OCI-LY1 (cell line): ENCODE data around the gene GATA3.

Source experiments
- H2AFZ ChIP-seq: fragments of 200-600 bp; sonication (generic), shearing (Covaris generic); 2 replicates; pipeline ENCODE4 v1.6.0; 2014; ENCODE audit warnings: antibody characterized with exemption, mild to moderate bottlenecking, low read length
- H3F3A ChIP-seq: fragments of 200-600 bp; sonication (generic), shearing (Covaris generic); 2 replicates; pipeline ENCODE4 v1.6.0; 2014; ENCODE audit warnings: mild to moderate bottlenecking, antibody characterized with exemption, low read length, moderate library complexity; ENCODE audit not compliant: insufficient read depth
- H3K27ac ChIP-seq: fragments of 200-600 bp; sonication (generic); 2 replicates; pipeline ENCODE4 v1.5.1; 2014; ENCODE audit warnings: low read length, mixed run types, mild to moderate bottlenecking, low read depth; ENCODE audit not compliant: poor library complexity, severe bottlenecking
- H3K27me3 ChIP-seq: fragments of 200-600 bp; sonication (generic); 2 replicates; pipeline ENCODE4 v1.6.0; 2014; ENCODE audit warnings: antibody characterized with exemption, mild to moderate bottlenecking, low read length, moderate library complexity; ENCODE audit not compliant: insufficient read depth
- H3K36me3 ChIP-seq: fragments of 200-600 bp; sonication (generic); 2 replicates; pipeline ENCODE4 v1.6.1; 2014; ENCODE audit warnings: mild to moderate bottlenecking, antibody characterized with exemption, low read length, moderate library complexity, mixed read lengths; ENCODE audit not compliant: insufficient read depth
- H3K4me1 ChIP-seq: fragments of 200-600 bp; sonication (generic); 2 replicates; pipeline ENCODE4 v1.5.1; 2014; ENCODE audit warnings: mild to moderate bottlenecking, low read length, moderate library complexity; ENCODE audit not compliant: insufficient read depth, severe bottlenecking
- H3K4me2 ChIP-seq: fragments of 200-600 bp; sonication (generic), shearing (Covaris generic); 2 replicates; pipeline ENCODE4 v1.6.1; 2014; ENCODE audit warnings: low read length
- H3K4me3 ChIP-seq: fragments of 200-600 bp; sonication (generic); 2 replicates; pipeline ENCODE4 v1.5.1; 2014; ENCODE audit warnings: low read length, low read depth, mild to moderate bottlenecking, mixed read lengths; ENCODE audit not compliant: poor library complexity, severe bottlenecking
- H3K79me2 ChIP-seq: fragments of 200-600 bp; shearing (Covaris generic); 2 replicates; pipeline ENCODE4 v1.6.1; 2016; ENCODE audit warnings: mixed run types, low read length, mixed read lengths; ENCODE audit not compliant: insufficient read depth
- H3K9ac ChIP-seq: fragments of 200-600 bp; sonication (generic), shearing (Covaris generic); 2 replicates; pipeline ENCODE4 v1.6.1; 2014; ENCODE audit warnings: mild to moderate bottlenecking, low read length, mixed read lengths
- H3K9me2 ChIP-seq: fragments of 200-600 bp; sonication (generic), shearing (Covaris generic); 2 replicates; pipeline ENCODE4 v1.6.1; 2014; ENCODE audit warnings: low read depth, mild to moderate bottlenecking, low read length, mixed read lengths
- H3K9me3 ChIP-seq: fragments of 200-600 bp; shearing (Covaris generic); 2 replicates; pipeline ENCODE4 v1.6.1; 2014; ENCODE audit warnings: low read length, mixed read lengths
- H4K20me1 ChIP-seq: fragments of 200-600 bp; sonication (generic), shearing (Covaris generic); 2 replicates; pipeline ENCODE4 v1.6.0; 2016; ENCODE audit warnings: mild to moderate bottlenecking, low read length; ENCODE audit not compliant: insufficient read depth
- EZH2 ChIP-seq: fragments of 200-600 bp; sonication (generic), shearing (Covaris generic); IDR thresholded peaks from 2 replicates; pipeline ENCODE4 v1.8.0; 2017; ENCODE audit warnings: borderline replicate concordance, mixed run types, mild to moderate bottlenecking, antibody characterized with exemption, low read length, moderate library complexity, mixed read lengths
- TF ChIP-seq, protein P1 (sequence below): fragments of 200-600 bp; sonication (generic), shearing (Covaris generic); IDR thresholded peaks from 2 replicates; pipeline ENCODE4 v1.5.1; 2017; ENCODE audit warnings: mild to moderate bottlenecking, antibody characterized with exemption, low read length, moderate library complexity, mixed read lengths

Gene GATA3

DNA sequence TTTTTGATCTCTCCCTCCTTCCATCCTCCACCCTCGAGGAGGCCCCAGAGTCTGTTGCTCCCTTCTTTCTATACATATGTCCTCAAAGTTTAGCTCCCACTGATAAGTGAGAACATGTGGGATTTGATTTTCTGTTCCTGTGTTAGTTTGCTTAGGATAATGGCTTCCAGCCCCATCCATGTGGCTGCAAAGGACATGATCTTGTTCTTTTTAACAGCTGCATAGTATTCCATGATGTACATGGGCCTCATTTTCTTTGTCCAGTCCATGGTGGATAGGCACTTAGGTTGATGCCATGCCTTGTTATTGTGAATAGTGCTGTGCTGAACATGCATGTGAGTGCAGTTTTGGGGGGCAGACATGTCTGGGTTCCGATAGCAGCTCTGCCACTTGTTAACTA is 51.4 kb downstream of the GATA3 start:
- H4K20me1 ChIP-seq: no peaks in the 10 kb centered on the region
- no peaks in the 10 kb centered on the region for H3K4me1 ChIP-seq
- TF ChIP-seq, protein P1, sequence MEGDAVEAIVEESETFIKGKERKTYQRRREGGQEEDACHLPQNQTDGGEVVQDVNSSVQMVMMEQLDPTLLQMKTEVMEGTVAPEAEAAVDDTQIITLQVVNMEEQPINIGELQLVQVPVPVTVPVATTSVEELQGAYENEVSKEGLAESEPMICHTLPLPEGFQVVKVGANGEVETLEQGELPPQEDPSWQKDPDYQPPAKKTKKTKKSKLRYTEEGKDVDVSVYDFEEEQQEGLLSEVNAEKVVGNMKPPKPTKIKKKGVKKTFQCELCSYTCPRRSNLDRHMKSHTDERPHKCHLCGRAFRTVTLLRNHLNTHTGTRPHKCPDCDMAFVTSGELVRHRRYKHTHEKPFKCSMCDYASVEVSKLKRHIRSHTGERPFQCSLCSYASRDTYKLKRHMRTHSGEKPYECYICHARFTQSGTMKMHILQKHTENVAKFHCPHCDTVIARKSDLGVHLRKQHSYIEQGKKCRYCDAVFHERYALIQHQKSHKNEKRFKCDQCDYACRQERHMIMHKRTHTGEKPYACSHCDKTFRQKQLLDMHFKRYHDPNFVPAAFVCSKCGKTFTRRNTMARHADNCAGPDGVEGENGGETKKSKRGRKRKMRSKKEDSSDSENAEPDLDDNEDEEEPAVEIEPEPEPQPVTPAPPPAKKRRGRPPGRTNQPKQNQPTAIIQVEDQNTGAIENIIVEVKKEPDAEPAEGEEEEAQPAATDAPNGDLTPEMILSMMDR: no peak
- TF ChIP-seq EZH2: no peak

DNA sequence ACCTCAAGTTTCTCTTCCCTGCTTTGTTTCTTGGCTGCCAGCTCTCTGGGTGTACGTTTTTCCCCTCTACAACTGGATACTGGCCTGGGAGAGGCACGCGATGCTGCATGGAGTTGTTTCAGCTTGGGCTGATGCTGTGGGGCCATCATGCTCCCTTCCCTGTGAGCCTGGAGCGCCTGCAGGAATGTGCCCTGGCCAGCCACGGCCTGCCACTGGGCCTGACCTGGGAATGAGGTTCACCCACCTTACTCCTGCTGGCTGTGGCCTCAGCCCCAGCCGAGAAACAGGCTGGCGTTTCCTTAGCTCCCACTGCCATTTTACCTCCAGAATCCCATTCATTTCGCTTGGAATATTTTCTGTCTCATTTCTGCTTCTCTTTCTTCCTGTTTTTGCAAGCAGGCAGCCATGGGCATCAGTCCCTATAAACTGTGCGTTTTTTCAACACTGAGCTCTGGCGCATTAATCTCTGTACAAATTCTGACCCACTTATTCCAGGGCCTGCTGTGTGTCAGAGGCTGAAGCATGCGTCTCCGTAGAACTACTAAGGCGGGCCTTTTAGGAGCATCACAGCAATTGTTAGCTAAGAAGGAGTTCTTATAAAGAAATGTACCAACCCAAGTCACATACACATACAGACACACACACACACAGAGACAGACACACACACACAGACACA is 57.9 kb downstream of the GATA3 start:
- no peak overlapping the region for H3K27ac ChIP-seq
- no peaks in the 10 kb centered on the region for H3K27me3 ChIP-seq
- no peak overlapping the region for H3K9ac ChIP-seq
- no peak overlapping the region for H2AFZ ChIP-seq
- H3K4me3 ChIP-seq: no peak overlapping the region
- no peaks in the 10 kb centered on the region for H3K9me3 ChIP-seq
- no peak overlapping the region for H3K4me2 ChIP-seq
- no peaks in the 10 kb centered on the region for H4K20me1 ChIP-seq
- H3K79me2 ChIP-seq: no peaks in the 10 kb centered on the region
- H3K9me2 ChIP-seq: no peaks in the 10 kb centered on the region
- no peaks in the 10 kb centered on the region for H3K4me1 ChIP-seq
- no peaks in the 10 kb centered on the region for H3F3A ChIP-seq
- no peaks in the 10 kb centered on the region for H3K36me3 ChIP-seq
- no peak for TF ChIP-seq EZH2
- TF ChIP-seq, protein P1: no peak

More for the DNA sequence above, 51.4 kb downstream of the GATA3 start:
- Histone ChIP-seq H3K27ac (no peak overlapping the region), H3K9me3 (no peaks in the 10 kb centered on the region), H3K4me3 (no peak overlapping the region), H3K9ac (no peak overlapping the region), H3F3A (no peaks in the 10 kb centered on the region), H3K36me3 (no peaks in the 10 kb centered on the region), H3K79me2 (no peaks in the 10 kb centered on the region), H3K9me2 (no peaks in the 10 kb centered on the region), H3K4me2 (no peak overlapping the region), H2AFZ (no peak overlapping the region), H3K27me3 (no peaks in the 10 kb centered on the region)

DNA sequence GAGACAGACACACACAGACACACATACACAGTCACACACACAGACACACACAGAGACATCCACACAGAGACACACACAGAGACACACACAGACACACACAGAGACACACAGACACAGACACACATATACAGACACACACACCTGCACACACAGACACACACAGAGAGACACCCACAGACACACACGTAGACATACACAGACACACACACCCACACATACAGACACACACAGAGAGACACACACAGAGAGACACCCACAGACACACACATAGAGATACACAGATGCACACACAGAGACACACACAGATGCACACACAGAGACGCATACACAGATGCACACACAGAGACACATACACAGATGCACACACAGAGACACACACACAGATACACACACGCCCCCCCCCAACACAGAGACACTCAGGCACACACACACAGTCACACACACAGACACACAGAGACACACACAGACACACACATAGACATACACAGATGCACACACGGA is 58.5 kb downstream of the GATA3 start:
- no peaks in the 10 kb centered on the region for H4K20me1 ChIP-seq
- no peak overlapping the region for H3K4me2 ChIP-seq
- H2AFZ ChIP-seq: no peak overlapping the region
- H3K27ac ChIP-seq: no peak overlapping the region
- no peaks in the 10 kb centered on the region for H3K9me2 ChIP-seq
- no peaks in the 10 kb centered on the region for H3F3A ChIP-seq
- no peaks in the 10 kb centered on the region for H3K4me1 ChIP-seq
- H3K9me3 ChIP-seq: no peaks in the 10 kb centered on the region
- H3K9ac ChIP-seq: no peak overlapping the region
- no peaks in the 10 kb centered on the region for H3K27me3 ChIP-seq
- no peak overlapping the region for H3K4me3 ChIP-seq
- no peaks in the 10 kb centered on the region for H3K79me2 ChIP-seq
- no peaks in the 10 kb centered on the region for H3K36me3 ChIP-seq
- TF ChIP-seq EZH2: no peak
- TF ChIP-seq, protein P1: no peak
